Stimulated activated CD4-positive, alpha-beta T cell treated with anti-CD3 and anti-CD28 coated beads, TNF-alpha, amount 100 ng/mL, for 48 hours (primary cell): ENCODE data around the gene BCCIP.

Experiments used
- DNase-seq, 3 donors: peaks; one replicate each; pipeline ENCODE4 v3.0.0-alpha.2; 2020; ENCODE audit warnings: low read depth in 3 of 3

Gene BCCIP

DNA sequence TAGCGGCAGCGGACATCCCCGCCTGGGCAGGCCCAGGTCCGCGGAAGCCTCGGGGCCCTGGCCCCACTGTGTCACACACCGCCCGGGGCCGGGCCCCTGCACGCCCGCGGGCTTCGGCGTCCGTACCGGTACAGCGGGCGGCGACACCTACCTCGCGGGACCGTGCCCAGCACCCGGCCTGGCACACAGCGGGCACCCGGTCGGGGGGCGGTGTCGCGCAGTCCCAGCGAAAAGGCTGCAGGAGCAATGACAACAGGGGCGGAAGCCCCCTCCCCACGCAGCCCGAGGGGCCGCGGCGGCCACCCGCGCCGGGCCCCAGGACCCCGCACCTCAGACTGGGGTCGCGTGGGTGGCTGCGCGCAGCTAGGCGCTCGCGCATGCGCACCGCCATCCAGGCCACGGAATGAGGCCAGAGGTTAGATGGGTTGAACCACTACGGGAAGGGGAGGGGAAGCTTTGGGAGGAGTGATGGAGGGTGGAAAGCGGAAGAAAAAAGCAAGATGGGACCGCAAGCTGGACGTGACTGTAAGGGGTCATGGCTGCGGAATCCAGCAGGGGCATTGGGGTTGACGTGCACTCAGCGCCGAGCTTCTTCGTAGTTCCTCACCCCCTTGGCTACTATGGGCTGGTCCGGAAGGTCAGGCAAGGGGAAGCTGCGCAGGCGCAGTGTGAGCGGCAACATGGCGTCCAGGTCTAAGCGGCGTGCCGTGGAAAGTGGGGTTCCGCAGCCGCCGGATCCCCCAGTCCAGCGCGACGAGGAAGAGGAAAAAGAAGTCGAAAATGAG, at the start of gene BCCIP, which contains the start of gene UROS:
Gene BCCIP (plus strand): TSS at position 669 of the 785 bp plus-strand sequence. CDS start 12 bp downstream, at position 681.
Gene UROS (minus strand): TSS at position 381 of the 785 bp plus-strand sequence. CDS start 6,759 bp downstream, outside the sequence.
- peak; percentile 73 to 87 (median 77) for DNase-seq

DNA sequence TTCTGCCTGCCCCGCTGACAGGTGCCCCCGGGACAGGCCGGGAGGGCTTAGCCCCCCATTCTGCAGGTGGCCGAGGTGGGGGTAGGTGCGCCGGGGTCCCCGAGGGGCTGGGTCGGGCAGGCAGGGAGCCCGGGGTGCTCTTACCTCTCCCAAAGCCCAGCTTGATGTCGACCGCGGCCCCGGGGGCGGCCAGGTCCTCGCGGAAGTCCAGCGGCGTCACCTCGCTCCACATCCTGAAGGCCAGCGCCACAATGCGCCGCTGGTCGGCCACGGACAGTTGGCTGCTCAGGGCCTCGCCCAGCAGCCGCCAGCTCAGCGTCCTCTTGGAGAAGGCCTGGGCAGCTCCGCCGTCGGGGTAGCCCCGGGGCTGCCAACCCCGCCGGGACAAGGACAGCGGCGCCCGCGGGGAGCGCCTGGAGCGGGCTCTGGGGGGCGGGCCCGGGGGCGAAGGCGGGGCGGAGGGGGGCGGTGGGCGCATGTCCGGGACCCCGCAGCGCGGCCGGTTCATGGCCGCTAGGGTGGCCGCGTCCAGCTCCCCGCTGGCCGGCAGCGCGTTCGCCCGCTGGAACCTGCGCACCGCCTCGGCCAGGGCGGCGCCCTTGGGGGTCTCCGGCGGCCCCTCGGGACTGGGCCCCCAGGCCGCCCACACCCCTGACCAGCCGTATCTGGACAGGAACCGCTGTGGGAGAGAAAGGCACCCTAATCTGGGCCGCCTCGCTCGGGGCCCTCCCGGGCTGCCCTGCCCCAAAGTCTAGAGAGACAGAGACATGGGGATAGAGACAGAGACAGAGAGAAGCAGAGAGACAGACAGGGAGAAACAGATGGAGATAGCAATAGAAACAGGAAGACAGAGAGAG, 49.4 kb upstream of the BCCIP start:
- DNase-seq, result no peak

DNA sequence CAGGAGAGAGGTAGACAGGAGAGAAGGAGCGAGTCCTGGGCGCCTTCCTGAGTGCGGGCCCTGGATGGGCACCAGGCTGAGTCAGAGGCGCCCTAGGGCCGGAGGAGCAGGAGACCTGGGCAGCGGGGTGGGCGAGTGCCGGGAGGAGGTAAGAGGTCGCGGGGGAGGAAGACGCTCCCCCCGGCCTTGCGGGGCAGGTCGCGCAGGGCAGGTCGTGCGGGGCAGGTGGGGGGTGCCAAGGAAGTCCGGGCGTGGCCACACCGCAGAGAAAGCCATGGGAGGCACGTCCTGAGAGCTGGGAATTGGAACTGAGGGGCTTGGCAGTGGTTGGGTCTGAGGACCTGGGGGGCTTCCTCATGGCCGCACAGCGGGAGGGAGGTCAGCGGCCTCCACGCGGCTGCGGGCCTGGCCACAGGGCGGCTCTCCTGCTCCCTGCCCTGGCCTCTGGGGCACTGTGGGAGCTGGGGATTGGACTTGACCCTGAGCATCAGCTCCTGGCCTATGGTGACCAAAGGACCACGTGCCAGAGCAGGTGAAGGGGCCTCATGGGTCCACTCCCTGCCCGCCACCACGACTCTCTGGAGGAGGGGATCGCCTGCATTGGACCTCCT, 48.7 kb upstream of the BCCIP start:
- DNase-seq, result no peak

DNA sequence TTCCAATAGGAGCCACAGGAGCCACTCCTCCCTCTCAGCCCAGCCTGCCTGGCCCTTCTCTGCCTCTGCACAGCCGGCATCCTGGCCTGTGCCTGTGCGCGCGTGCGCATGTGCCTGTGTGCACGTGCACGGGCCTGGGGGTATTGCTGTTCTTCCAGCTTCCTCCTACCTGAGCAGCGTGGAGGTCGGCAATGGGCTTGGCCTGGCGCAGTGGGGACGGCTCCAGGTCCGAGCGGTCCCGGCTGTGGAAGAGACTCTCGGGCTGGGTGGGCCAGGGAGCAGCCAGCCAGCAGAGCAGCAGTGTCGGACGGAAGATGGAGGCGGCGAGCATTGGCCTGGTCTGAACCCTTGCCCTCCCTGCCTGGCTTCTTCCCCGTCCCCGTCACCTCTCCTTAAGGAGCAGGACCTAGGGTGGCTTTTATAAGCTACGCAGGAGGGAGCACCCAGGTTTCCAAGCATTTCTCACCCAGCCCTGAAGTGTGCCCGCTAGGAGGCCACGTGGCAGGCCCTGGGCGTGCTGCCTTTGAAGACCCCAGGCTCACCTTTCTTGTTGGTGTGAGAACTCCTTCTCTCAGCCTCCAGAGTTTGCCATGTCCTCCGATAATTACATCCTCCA, 47.7 kb upstream of the BCCIP start, which contains the start of gene MMP21:
Gene MMP21 (minus strand): TSS at position 331 of the 616 bp plus-strand sequence. CDS start 0 bp downstream, at position 331.
- no peak for DNase-seq

DNA sequence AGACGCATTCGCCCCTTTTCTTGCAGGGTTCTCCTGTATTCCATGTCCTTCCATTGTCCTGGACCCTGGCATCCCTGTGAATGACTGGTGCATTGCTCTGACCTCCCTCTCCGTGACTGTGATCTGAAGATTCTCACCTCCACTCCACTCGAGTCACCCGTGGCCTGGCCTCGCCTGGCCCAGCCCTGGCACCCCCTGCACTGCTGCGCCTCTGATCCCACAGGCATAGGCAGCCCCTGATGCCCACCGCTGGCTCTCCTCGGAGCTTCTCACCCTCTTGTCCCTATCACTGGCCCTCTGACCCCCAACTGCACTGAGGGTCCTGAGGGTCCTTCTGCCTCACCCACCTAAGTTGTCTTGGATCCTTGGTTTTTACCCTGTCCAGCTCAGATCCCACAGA, 45.5 kb upstream of the BCCIP start:
- no peak for DNase-seq

DNA sequence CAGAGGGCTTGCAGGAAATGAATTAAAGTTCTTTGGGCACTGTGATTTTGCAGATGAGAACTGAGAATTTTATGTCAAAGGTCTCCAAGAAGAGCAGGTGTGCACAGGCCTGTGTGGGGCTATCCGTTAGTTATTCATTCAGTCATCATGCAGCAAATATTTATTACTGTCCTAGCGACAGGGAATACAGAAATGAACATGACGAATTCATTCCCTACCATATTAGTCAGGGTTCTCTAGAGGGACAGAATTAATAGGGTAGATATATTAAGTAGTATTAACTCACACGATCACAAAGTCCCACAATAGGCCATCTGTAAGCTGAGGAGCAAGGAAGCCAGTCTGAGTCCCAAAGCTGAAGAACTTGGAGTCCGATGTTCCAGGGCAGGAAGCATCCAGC, 44.8 kb upstream of the BCCIP start:
- no peak for DNase-seq

DNA sequence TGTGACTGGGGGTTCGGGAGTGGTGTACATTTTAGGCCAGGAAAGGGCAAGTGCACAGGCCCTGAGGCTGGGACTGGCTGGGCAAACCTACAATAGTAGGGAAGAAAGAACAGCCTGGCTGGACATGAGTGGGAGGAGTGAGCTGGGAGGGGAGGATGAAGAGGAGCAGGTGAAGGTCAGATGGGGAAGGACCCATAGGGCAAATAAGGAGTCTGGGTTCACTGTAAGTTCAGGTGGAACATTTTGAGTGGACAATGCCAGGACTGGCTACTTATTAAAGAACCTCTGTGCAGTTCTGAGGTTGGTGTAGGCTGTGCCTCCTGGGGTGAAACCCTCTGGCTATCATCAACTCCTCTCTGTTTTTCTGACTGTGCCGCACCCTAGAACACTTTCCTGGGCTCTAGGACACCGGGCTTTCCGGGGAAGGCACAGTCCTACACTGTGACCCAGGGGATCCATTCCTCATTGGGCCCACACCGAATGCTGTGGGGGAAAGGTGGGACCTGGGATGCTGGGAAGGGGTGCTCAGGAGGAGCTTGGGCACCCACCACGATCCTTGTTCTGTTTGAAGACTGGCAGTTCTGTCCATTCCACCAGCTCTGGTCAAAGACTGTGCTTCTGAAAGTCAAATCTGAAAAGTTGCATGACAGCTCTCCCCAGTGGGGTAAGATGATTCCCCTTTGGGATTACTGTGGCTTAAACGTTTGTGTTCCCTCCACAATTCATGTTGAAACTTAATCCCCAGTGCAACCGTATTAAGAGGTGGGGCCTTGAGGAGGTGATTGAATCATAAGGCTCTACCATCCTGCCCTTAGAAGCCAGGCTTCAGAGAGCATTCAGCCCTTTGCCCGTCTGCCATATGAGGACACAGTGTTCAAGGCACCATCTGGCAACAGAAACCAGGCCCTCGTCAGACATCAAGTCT, 43.7 kb upstream of the BCCIP start:
- no peak for DNase-seq

DNA sequence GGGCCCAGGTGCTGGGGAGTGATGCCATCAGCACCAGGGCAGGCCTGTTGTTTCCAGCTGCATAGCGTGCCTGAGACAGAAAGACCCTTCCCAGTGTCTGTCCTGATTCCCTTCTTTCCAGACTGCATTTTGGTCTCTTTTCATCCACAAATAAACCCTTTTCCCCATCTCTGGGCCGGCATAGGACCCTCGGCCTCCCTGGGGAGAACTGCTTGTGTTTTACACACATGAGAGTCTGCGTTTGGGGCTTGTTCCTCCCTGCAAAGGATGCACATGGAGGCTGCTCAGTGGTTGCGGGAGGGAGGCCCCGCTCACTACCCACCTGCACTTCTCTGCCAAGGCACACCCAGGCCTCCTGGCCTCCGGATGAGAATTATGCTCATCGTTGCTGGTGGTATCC, 42.0 kb upstream of the BCCIP start:
- DNase-seq, result no peak

DNA sequence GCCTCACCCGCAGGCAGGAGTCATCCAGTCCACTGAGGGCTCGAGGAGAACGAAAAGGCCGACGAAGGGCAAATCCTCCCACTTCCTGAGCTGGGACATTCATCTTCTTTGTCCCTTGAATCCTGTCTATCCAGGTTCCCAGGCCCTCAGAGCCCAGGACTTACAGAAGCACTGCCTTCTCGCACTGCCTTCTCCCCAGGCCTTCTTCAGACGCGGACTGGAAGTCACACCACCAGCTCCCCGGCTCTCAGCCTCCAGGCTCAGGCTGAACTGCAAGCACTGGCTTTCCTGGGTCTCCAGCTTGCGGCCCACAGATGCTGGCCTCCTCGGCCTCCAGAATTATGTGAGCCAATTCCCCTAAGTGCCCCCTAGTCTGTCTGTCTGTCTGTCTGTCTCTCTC, 41.3 kb upstream of the BCCIP start:
- no peak for DNase-seq

DNA sequence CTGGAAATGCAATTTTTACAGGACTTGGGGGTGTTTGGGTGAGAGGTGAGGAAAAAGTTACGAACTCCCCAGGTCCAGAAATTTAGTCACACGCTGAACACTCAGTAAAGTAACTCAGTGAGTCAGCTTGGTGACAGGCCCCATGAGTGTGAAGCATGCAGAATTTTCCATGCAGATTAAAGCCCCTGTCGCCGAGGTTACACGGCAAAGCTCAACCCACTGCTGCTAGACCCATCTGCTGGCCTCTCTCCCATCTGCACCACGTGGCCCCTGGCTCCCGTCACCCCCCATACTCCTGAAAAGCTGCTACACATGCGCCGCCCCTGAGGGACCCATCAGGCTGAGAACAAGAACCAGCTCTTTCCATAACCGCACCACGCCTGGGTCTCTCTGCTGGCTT, 40.7 kb upstream of the BCCIP start:
- no peak for DNase-seq

DNA sequence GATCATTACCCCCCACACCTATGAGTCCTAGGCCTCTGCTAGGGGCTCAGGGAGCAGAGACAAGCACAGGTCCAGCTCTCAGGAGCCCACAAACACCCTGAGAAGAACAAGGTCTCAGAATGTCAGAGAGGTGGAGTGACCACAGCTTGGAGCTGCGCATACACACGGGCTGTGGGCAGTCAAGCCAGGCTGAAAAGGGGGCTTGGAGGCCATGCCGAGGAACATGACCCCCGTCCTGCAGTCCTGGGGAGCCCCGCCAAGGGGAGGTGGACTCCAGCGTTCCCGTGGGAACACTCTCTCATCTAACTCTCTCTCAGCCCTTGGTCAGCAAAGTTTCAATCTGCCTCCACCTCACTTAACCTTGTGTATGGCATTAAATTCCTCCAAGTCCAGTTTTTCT, 39.9 kb upstream of the BCCIP start:
- DNase-seq, result no peak

DNA sequence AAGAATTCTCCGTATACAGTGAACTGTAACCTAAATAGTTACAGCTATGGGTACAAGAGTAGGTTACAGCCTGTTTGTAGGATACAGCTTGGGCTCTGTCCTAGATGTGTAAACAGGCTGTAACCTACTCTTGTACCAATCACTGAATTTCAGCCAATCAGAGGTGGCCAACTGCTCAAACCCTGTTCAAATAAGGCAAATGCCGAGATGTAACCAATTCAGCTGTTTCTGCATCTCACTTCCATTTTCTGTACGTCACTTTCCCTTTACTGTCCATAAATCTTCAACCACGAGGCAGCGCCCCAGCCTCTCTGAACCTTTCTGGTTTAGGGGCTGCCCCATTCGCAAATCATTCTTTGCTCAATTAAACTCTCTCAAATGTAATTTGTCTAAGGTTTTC, 39.4 kb upstream of the BCCIP start:
- DNase-seq, result no peak

DNA sequence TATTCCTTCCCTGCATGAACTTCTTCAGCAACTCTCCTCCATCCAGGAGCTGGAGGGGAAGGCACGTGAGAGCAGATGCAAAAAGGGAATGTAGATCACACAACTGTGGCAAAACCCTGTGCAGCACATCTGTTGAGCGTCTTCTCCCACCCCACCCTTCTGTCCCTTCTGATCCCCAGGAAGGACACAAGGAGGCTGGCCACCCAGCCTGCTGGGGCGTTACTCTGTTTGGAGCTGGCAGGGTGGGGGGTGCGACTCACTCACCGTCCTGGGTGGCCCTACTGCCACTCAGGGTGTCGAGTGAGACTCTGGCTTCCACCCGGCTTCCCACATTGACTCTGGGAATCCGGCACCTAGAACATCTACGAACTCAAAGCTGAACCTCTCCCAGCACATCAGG, 37.6 kb upstream of the BCCIP start:
- DNase-seq, result no peak

DNA sequence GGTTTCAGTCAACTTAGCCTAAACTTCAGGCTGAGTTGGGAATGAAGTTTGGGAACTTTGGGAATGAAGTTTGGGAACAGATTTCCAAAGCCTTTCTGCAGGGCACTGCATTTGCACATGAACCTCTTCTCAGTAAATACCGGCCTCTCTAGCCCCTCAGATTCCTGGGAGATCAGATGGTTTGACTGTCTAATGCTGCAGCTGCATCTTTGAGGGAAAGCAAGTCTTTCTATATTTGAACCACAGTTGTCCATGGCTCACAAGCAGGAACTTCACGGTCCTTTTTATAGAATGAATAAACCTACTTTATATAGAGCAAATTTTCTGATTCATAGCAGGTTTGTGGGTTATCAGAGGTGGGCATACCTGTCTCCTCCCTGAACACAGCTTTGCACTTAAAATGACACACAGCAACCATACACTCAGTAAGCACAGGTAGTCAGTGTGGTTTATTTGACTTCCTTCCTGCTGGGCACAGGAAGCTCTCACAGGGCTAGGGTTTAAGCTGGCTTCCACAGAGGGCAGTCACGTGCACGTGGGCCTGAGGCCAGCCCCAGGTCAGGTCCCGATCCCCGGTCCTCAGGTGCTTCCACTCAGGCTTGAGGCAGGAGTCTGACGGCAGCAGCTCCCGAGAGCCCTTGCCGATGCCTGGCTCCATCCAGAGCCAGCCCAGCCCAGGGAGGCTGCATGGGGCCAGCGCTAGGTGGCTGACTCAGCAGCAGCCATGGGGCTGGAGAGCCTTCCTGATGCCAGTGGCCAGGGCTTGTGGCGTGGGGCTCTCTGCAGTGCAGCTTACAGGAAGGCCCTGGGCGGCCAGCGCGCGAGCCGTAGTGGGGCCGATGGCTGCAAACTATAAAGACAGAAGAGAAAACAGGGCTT, 35.0 kb upstream of the BCCIP start:
- DNase-seq, result no peak

DNA sequence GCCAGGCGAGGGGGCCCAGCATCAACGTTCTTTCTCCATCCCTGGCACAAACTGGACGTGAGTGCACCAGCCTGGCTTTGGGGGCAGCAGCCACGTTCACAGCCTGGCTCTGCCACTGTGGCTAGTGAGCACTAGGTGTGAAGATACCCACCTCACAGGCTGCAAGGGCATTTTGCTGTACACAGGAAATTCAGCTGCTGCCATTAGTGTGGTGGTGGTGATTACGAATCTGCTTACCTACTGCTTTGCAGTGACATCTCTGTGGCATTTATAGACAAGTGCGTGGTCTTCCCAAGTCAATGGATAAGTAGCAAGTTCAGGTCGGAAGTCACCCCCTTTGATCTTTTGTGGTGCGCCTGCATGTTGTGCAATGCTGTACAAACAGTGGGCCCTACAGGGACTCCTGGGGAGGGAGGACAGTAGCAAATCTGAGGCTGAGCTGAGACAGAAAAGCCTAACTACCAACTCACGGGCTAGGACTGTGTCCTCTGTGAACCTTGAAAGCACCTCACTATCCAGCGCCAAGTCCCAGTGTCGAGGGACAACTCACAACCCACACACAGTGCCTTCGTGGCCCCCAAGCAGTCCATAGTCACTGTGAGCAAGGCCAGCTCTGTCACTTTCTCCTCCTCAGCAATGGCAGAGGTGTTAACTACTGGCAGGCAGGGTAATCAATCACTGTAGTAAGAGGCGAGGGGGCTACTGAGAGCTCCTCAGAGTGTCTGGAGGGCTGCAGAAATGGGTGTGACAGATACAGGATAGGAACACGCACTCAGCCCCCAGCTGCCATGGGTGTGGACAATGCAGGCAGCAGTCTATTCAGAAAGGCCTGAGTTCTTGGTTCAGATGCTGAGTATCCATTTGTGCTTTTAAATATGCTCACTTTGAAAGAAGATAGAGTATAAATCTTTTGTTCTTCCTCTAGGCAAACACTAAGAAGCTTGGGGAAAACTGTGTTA, 30.7 kb upstream of the BCCIP start:
- no peak for DNase-seq

DNA sequence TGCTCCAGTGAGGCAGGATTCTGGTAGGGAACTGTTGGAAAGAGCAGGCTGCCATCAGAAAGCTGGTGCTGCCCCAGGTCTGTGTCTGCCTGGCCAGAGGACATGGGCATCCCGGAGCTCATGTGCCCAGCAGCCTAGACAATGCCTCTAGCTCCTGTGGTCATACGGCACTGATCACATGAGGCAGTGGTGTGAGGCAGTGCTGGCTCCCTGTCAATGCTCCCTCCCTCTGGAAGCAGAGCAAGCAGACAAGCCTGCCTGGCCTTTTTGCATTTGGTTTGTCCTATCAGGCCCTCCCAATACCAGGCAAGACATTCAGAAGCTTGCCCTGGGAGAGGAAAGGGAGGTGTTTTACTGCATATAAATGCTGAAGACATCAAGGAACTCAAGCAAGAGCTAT, 28.2 kb upstream of the BCCIP start:
- no peak for DNase-seq

DNA sequence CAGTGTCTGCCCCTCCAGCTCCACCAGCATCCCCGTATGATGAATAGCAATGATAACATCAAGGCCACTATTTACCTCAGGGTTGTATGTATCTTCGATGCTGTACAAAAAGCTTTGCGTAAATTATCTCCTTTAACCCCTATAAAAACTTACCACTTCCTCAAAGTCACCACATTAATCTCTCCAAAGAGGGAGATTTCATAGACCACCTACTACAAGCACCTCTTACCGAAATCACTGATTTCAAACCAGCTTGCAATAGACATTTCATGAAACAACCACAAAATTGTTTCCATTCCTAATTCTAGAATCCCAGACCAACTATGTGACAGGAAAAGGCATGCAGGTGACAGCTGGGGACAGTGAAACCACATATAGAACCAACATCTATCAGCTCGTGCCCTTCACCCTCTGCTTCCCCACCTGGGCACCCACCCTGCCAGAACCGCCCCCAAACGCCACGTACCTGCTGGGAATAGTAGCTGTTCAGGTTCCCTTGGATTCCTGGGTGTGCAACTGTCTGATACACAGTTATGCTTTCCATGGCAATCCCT, 27.6 kb upstream of the BCCIP start:
- no peak for DNase-seq

DNA sequence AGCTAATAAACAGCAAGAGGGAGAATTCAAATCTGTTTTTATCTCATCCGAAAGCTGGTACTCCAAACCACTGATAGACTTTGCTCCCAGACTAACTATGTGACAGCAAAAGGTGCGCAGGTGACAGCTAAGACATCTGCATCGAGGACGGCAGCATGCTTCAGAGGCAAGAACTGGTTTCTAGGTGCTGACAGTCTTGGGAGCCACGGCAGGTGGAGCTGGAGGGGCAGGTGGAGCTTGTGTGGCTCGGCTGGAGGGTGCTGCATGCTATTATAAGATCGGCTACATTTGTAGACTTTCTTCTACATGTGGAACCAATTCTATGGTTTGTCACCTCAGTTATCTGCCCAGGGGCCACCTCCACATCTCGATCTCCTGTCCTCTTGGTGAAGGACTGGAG, 25.9 kb upstream of the BCCIP start:
- DNase-seq, result no peak
